ENCODE measurements around the gene PRKCZ.

Gene PRKCZ

DNA sequence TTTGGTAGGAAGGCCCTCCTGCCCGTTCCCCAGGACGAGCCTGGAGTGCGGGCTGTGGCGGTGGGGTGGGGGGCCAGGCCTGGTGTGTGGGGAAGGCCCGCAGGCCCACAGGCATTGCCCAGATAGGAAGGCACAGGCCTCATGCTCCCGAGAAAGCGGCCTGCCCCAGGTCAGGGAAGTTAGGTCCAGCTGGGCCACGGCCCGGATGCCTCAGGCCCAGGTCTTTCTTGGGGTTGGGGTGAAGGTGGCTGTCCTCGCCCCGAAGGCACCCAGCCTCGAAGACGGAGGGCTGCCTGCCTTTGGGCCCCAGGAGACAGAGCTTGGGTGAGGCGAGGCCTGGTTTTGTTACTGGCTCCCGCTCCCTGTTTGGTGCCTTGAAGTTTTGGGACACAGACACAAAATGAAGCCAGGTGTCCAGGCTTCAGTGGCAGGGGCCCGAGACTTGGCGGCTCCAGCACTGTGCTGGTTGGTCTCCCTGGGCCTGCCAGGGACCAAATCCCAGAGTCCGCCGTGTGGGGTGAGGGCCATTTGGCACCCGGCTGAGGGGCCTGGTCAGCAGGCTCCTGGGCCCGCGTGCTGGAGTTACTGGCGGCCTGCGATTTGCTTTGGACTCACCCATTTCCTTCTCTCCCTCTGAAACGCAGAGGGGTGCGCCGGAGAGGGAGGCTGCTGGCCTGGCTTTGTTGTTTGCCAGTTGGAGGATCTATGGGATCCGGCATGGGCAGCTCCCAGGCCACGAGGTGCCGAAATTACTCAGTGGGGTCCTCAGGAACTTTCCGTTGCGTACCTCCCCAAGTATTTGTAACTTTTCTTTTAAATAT lies 179.9 kb downstream of the PRKCZ start:
- DNase-seq (ENCODE audit: low spot score) = no peak

GRCh38 chr1:2230781-2231531 lies 180.7 kb downstream of the PRKCZ start:
- no peak for DNase-seq (ENCODE audit: low spot score)

GRCh38 chr1:2231532-2232254 lies 181.5 kb downstream of the PRKCZ start:
- peak; percentile 70 for DNase-seq (ENCODE audit: low spot score)

DNA sequence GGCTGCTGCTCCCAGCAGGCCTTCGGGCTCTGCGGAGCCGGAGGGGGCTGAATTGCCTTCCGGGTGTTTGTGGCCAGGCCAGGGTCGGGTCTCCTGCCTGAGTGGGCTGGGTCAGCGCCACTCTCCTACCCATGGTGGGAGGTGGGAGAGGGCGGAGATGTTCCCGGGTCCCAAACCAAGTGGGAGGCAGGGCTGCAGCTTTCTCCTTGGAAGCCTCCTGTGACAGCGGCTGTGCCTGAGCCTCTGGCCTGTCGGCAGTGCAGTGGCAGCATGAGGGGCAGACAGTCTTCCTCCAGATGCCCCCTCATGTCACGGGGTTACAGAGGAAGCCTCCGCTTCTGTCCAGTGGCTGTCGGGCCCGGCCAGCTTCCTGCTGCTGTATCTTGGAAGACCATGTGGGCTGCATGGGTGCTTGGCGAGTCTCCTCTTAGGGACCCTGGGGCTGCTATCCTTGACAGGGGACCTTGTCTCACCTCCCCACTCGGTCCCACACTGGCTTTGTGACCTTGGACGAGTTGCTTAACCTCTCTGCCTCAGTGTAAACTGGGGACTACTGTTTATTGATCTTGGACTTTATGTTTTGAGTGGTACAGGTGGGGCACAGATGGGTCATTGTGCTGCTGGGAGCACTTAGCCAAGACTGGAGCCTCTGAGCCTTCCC lies 182.2 kb downstream of the PRKCZ start:
- no peak for DNase-seq (ENCODE audit: low spot score)

DNA sequence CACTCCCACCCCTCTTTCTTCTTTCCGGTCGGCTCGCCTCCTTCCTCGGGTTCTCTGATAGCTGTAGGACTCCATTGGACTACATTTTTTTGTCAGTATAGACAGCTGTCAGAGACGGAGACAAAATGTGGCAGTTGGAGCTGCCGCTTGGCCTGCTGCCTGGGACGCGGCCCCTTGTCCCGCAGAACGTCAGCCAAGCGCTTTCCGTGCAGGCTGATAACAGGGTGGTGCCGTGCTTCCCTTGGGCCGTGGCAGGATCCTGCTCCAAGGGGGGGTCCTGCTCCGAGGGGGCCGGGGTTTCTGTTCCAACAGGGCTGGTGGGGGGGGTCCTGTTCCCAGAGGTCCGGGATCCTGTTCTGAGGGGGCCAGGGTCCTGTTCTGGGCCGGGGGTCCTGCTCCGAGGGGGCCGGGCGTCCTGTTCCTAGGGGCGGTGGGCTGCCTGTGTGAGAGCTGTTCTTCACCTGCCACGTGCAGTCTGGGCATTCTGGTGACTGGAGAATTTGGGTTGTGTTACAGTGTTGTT lies 182.8 kb downstream of the PRKCZ start:
- DNase-seq (ENCODE audit: low spot score) = no peak

DNA sequence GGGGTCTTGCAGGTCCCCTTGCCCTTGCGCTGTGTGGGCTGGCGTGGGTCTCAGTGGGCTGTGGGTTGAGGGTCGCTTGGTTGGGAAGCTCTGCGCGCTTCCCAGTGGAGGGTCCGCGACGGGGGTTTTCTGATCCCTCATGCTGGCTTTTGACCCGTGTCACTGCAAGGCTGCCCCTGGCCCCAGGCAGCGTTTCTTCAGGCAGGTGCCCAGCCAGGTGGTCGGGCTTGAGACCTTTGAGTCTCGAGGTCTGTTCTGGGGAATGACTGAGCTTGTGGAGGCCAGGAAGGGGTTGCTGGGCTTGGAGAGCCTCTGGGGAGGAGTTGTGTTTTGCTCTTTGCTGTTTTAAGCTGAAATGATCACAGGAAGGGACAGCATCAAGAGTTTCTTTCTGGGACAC lies 183.3 kb downstream of the PRKCZ start:
- DNase-seq (ENCODE audit: low spot score) = no peak

DNA sequence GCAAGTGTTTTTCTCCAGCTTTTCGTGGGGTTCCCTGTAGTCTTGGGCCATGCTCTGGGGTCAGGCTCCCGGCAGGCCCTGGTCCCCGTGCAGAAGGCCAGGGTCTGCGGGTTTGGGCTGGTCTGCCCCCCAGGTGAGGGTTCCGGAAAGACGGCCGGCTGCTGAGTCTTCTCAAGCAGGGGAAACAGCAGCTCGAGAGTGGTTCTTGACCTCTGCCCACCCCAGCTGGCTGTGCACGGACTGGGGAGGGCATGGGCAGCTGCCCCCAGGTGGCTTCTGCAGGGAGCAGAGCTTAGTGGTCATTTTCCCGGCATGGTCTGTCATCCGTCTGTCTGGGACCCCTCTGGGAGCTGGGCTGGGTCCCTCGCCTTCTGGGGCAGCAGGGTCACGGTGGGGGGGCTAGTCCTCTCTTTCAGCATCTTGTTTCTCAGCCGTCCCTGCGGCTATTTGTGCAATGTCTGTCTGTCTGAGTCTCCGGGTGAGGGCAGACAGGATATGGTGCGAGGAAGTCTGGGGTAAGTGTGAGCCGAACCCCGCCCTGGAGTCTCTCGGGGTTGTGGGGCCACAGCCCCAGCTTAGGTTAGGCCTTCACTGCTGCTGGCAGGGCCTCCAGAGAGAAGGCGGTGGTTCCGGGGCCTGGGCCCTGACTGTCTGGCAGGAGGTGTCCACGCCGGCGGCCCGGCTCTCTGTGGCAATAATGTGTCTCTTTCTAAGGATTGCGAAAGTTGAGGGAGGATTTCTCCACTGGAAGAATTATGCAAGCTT lies 184.0 kb downstream of the PRKCZ start:
- no peak for DNase-seq (ENCODE audit: low spot score)

DNA sequence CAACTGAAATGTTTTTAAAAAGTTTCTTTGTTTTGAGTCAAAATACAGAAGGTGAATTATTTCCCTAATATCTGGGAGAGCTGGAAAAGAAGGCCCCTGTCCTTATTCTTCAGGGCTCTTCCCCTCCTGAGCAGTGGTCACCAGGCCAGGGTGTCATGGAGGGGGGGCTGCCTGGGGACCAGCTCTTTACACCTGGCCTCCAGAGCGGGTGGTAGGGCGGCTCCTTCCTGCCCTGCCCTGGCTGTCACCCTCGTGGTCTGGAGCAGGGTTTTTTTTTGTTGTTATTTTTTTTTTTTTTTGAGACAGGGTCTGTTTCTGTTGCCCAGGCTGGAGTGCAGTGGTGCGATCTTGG lies 184.5 kb downstream of the PRKCZ start:
- no peak for DNase-seq (ENCODE audit: low spot score)
